Activated effector memory CD4-positive, alpha-beta T cell treated with Interleukin-2 at 50 U/mL for 16 hours (primary cell): ENCODE data around the gene CNTRL.
"Not testable (repeated sequence)": the region's sequence is repeated elsewhere in the genome, so short reads cannot be mapped to it uniquely, and the experiment has no call there.

Experiments
- DNase-seq: peaks from one replicate; pipeline ENCODE4 v3.0.0-alpha.2; 2020

The CNTRL gene, protein sequence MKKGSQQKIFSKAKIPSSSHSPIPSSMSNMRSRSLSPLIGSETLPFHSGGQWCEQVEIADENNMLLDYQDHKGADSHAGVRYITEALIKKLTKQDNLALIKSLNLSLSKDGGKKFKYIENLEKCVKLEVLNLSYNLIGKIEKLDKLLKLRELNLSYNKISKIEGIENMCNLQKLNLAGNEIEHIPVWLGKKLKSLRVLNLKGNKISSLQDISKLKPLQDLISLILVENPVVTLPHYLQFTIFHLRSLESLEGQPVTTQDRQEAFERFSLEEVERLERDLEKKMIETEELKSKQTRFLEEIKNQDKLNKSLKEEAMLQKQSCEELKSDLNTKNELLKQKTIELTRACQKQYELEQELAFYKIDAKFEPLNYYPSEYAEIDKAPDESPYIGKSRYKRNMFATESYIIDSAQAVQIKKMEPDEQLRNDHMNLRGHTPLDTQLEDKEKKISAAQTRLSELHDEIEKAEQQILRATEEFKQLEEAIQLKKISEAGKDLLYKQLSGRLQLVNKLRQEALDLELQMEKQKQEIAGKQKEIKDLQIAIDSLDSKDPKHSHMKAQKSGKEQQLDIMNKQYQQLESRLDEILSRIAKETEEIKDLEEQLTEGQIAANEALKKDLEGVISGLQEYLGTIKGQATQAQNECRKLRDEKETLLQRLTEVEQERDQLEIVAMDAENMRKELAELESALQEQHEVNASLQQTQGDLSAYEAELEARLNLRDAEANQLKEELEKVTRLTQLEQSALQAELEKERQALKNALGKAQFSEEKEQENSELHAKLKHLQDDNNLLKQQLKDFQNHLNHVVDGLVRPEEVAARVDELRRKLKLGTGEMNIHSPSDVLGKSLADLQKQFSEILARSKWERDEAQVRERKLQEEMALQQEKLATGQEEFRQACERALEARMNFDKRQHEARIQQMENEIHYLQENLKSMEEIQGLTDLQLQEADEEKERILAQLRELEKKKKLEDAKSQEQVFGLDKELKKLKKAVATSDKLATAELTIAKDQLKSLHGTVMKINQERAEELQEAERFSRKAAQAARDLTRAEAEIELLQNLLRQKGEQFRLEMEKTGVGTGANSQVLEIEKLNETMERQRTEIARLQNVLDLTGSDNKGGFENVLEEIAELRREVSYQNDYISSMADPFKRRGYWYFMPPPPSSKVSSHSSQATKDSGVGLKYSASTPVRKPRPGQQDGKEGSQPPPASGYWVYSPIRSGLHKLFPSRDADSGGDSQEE (N-terminal part only)

DNA sequence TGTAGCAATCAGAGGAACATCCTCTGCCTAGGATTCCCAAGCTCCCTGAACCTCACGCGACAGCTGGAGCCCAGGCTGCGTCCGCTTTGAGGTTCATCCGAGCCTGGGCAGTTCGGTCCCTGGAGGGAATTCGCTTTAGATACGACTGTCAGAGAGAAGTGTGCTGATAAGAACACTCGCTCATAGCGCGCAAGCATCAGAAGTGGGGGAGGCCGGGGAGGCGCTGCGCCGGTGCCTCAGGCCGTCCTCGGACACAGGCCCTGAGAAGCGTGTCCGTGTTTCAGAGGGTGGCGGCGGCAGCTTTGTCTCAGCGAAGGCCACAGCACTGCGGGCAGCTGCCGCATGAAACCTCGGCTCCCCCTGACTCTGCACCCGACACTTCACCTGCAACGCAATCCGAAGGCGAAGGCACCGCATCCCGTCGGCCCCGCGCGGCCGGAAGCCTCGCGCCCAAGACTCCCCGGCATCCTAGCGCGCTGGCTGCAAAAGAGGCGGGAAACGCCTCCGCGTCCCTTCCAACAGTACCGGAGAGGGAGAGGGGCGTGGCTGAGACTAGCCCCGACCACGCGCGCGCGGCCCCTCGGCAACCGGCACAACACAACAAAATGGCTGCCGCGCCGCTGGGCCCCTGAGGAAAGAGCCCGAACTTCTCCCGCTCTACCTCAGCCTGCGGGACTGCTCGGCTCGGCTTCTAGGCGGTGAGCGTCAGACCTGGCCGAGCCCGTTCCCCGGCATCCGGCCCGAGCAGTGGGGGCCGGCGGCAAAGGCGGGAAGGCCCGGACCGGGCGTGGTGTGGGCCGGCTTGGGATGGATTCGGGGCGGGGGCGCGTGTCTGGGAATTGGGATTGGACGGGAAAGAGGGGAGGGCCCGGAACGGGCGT, at the start of gene CNTRL:
TSS of gene CNTRL (plus strand) at position 586 of the 881 bp plus-strand sequence. CDS start 13,372 bp downstream, outside the sequence.
- peak; percentile 76 for DNase-seq

DNA sequence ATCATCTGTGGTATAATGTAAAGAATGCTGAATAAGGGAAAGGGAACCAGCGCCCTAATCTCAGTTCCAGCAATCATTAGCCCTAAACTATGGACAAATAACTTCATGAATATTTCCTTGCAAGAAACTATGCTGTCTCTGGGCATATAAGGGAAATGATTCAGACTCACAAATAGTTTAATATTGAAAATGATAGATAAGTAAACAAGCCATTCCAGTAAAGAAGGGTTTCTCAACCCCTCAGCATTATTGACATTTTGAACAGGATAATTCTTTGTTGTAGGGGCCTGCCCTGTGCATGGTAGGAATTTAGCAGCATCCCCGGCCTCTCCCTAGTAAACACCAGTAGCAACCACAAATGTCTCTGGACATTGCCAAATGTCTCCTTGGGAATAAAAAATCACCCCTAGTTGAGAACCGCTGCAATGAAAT, 48.5 kb upstream of the CNTRL start:
- DNase-seq: no peak

DNA sequence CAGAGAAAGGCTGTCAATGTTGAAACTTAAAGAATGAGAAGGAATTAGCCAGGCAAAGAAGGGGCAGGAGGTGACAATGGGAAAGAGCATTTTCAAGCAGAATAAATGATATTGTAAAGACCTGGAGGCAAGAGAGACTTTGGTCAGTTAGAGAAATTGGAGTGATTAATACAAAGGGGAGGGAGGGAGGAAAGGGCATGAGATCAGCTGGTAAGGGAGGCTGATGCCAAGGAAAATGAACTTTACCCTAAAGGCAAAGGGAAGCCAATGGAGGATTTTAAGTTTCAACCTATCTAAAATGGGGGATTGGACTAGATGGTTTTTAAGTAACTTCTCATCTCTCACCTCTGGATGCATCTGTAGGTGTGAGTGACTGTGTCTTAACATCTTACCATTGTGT, 48.0 kb upstream of the CNTRL start:
- no peak for DNase-seq

DNA sequence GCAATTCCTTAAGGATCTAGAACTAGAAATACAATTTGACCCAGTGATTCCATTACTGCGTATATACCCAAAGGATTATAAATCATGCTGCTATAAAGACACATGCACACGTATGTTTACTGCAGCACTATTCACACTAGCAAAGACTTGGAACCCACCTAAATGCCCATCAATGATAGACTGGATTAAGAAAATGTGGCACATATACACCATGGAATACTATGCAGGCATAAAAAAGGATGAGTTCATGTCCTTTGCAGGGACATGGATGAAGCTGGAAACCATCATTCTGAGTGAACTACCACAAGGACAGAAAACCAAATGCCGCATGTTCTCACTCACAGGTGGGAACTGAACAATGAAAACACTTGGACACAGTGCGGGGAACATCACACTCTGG, 46.5 kb upstream of the CNTRL start:
- DNase-seq: not testable (repeated sequence)

DNA sequence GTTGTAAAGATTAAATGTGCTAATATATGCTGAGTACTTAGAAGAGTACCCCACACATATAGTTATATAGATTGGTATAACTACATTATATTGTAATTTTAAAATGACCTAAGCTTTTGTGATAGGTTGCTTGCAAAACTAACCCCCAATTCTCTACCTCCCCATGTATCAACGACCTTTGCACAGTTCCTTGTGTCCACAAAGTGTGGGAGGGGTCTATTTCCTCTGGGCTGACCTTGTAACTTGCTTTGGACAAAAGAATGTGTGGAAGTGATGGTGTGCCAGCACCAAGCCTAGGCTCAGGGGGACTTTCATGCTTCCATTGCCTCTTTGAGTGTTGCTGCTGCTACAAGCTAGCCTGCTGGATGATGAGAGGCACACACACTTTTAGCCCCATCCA, 45.3 kb upstream of the CNTRL start:
- no peak for DNase-seq

DNA sequence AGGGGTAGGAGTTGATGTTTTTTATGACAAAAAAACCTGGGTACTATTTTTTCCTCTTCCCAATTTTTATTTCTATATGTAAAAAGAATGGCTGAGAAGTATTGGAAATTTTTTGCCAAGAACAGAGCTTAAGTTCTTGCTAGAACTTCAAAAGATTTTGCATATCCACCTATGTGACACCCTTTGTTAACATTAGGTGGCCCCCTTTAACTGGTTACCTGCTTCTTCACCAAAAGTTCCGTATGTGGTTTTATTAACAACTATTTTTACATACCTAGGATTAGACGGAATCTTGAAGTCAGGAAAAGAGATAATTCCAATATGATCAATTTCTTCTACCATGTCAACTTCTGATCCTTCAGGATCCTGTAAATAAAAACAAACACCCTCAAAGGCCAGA, 40.2 kb upstream of the CNTRL start:
- DNase-seq: no peak

DNA sequence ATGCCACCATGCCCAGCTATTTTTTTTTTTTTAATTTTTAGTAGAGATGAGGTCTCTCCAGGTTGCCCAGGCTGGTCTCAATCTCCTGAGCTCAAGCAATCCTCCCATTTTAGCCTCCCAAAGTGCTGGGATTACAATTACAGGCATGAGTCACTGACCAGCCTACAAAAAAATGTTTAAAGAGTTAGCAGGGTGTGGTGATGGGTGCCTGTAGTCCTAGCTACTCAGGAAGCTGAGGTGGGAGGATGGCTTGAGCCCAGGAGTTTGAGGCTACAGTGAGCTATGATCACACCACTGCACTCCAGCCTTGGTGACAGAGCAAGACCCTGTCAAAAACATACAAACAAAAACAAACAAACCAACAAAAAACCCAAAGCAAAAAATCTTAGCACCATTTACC, 39.0 kb upstream of the CNTRL start:
- not testable (repeated sequence) for DNase-seq

DNA sequence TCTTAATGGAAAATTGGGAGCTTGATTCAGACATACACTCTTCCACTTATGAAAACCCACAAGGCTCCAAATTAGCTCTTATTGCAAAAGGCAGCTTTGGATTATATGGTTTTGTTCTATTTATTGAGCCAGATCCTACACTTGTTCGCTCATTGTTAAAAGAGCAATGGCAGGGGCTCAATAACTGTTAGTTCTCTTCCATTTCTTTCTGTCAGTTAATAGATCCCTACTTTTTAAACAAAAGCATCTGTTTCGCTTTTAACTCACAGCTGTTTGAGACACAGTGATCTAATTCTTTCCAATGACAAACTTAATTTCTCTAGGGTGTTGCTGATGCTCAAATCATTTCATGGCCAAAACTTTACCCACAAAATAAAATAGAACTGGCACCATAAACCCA, 36.4 kb upstream of the CNTRL start:
- DNase-seq: no peak

DNA sequence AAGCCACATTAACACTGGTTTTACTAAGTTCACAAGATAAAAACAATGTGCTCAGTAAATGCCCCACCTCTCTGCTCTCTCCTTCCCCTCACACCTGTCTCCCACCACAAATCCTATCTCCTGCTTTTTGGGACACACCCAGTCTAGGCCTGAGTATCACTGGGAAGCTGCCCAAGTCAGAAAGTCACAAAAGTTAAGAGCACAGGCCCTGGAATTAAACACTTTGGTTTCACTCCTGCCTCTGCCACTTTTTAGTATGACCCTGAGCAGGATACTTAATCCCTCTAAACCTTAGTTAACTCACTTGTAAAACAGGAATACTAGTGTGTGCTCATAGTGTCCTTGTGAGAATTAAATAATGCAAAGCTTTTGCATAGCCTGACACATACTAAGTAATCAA, 36.0 kb upstream of the CNTRL start:
- DNase-seq: no peak

DNA sequence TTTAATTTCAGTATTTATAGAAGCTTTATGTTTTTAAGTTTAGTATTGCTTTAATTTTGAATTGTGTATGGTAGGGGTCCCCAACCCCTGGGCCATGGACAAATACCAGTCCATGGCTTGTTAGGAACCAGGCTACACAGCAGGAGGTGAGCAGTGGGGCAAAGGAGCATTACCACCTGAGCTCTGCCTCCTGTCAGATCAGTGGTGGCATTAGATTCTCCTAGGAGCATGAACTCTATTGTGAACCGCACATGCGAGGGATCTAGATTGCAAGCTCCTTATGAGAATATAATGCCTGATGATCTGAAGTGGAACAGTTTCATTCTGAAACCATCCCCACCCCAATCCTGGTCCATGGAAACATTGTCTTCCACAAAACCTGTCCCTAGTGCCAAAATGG, 26.6 kb upstream of the CNTRL start:
- no peak for DNase-seq

DNA sequence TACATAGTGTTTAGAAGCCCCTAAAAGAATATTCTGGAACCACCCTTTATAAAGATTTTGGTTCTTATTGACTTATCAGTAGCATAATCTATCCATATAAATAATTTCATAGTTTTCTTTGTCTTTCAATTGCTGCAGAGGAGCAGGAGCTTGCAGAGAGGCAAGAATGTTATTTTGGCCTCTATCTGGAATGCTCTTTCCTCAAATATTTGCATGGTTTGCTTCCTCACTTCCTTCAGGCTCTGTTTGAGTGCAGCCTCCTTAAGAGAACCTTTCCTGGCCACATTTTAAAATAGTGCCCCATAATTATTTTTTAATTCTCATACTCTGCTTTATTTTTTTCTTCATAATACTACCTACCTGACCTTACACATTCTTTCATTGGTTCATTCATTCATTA, 26.1 kb upstream of the CNTRL start:
- no peak for DNase-seq

DNA sequence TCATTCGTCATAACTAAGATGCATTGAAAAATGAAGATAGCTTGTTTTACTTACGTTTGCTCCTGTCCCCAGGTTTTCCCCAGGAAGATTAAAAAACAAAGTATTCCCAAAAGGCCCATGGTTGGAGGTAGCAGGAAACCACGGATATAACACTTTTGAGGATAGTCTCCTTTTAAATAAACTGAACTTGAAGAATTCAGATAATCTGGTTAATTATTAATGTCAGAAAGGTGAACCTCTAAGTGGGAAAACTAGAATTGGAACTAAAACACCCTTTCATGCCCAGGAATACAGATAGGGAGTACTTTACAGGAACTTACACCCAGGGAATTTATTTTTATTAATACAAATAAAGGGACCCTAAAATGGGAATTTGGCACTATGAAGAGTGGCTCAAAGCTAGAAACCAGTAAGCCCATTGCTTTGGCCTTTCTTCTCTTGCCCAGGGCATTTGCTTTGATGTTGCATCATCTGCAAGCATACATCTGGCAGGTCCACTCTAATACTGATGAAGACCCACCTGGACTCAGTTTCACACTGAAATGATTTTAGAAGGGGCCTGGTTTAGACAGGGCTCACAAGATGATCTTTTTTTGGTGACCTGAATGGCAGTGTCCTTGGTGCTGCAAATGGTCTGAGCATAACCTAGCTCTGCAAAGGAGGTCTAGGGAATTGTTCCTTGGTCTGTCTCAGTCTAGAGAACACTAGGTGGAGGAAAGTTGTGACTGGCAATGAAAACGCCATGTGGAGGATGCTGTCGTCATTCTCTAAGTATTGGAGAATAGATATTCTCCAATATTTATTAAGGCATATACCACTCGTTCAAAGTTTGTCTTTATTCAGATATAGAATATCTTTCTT, 24.4 kb upstream of the CNTRL start, which contains the start of gene C5:
TSS of gene C5 (minus strand) at position 148 of the 861 bp plus-strand sequence. CDS start at position 119, 29 bp downstream.
- DNase-seq: no peak

DNA sequence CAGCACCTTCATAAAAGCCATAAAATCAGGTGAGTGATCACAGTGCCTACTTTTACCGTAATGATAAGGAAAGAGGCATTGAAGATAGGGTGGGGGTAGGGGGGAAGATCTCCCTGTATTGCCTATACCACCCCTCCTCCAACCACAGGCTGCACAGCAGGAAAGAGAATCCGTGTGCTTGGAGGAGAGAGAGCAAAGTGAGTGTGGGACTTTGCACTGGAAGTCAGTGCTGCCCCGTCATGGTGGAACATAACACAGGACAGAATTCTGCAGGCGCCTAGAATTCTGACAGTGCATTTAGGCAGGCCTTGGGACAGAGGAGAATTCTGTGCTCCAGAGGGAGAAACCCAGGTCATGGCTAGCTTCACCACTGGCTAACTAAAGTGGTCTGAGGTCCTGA, 21.2 kb upstream of the CNTRL start:
- DNase-seq: no peak

DNA sequence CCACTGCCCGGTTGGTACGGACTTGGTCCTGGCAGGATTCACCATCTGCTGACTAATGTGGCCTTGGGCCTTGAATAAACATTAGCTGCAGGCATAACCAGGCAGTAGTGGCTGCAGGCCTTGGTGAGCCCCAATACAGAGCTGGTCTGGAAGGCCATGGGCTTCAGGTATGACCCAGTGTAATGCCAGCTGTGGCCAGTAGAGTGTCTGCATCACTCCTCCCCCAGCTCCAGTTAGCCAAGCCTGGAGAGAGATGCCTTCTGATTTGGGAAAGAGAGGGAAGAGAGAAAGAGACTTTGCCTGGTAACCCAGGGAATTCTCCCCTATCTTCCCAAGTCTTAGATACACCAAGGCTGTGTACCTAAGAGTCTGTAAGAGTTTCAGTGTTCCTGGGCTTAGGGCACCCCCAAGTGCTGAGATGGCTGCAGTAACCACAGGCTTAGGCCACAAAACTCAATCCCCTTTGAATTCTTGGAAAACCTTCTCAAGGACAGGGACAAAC, 19.1 kb upstream of the CNTRL start:
- no peak for DNase-seq

DNA sequence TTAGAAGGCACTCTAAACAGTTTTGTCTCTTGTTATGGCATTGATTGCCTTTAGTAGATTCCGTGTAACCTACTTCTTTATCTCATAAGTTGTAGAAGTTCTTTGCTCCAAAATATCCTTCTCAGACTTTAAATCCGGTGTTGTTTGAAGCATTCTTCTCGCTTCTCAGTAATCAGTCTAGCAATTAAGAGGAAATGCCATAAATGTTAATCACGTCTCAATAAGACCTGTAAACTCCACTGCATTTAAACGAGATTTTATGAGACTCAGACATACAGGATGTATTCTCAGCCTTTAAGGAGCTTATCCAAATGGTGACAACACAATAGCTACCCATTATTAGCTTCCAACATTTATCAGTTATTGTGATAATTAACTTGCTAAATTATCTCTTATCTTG, 16.9 kb upstream of the CNTRL start:
- DNase-seq: no peak

DNA sequence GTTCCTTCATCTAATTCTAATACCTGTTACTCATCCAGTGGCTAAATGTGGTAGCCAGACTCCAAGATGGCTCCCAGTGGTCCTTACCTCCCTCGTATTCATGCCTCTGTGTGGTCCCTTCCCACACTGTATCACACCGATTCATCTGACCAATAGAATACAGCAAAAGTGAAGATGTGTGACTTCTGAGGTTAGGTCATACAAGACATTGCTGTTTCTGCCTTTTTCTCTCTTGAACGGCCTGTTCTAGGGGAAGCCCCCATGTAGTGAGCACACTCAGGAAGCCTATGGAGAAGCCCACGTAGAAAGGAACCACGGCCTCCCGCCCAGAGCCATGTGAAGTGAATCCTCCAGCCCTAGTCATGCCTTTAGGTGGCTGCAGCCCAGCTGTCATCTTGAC, 15.2 kb upstream of the CNTRL start:
- no peak for DNase-seq

DNA sequence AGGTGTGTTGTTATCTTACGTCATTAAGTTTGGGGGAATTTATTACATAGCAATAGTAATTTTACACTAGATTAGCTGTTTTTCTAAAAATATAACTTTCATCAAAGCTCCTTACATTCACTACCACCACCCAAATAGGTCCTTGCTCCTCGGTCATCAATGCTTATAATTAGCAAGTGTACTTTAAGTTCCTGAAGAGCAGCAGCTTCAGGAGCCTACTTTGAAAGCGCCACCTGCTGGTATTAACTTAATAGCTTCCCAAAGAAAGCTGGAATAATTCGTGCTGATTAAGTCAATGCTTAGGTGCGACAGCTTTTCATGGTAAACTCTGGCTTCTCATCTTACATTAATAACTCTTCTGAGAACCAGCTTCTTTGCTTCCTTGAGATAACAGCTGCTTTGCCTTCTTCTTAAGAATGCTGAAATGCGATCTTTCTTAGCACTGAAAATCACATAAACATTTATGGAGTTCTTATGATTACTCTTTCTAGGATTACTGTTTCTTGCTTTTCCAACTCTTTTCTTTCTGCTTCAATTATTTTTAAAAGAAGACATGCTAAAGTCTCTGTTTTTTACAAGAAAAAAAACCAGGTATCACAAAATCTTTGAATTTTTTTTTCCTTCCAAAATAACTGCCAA, 14.6 kb upstream of the CNTRL start:
- no peak for DNase-seq

DNA sequence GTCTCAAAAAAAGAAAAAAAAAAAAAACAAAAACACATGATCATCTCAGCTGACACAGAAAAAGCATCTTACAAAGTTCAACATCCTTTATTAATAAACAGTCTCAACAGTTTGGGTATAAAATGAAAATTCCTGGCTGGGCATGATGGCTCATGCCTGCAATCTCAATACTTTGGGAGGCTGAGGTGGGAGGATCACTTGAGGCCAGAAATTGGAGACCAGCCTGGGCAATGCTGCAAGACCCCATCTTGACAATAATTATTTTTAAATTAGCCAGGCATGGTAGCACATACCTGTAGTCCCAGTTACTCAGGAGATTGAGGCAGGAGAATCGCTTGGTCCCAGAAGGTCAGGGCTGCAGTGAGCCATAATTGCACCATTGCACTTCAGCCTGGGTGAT, 7.9 kb upstream of the CNTRL start:
- DNase-seq: no peak

DNA sequence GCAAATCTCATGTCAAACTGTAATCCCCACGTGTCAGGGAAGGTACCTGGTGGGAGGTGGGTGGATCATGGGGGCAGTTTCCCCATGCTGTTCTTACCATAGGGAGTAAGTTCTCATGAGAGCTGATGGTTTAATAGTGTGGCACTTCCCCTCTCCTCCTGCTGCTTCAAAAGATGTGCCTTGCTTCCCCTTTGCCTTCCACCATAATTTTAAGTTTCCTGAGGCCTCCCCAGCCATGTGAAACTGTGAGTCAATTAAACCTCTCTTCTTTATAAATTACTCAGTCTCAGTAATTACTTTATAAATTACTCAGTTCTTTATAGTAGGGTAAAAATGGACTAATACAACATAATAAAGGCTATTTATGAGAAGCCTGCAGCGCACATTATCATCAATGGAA, 7.1 kb upstream of the CNTRL start:
- no peak for DNase-seq

DNA sequence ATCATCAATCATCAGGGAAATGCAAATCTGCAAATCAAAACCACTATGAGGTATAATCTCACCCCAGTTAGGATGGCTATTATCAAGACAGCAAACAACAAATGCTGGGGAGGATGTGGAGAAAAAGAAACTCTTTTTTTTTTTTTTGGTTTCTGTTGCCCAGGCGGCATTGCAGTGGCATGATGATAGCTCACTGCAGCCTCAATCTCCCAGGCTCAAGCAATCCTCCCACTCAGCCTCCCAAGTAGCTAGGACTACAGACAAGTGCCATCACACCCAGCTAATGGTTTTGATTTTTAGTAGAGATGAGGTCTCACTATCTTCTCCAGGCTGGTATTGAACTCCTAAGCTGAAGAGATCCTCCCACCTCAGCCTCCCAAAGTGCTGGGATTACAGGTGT, 5.4 kb upstream of the CNTRL start:
- DNase-seq: no peak
